ENCODE results near the gene SLC35G2.
A peak's percentile ranks its signal among the peaks of the same experiment; 100 is the strongest.
"Not testable (repeated sequence)": the region's sequence is repeated elsewhere in the genome, so short reads cannot be mapped to it uniquely, and the experiment has no call there.

Gene SLC35G2

GRCh38 chr3:136835813-136836510 lies 17.0 kb downstream of the SLC35G2 start:
- DNase-seq, result no peak

- DNase-seq, result no peak
These were observed 17.7 kb downstream of the SLC35G2 start for GRCh38 chr3:136836511-136837156.

GRCh38 chr3:136838641-136839555 lies 20.0 kb downstream of the SLC35G2 start:
- peak in 1 of 3 experiments; percentile 37 for DNase-seq

- no peak for DNase-seq
These were observed 20.6 kb downstream of the SLC35G2 start for GRCh38 chr3:136839556-136839931.

- DNase-seq, result no peak
These were observed 21.3 kb downstream of the SLC35G2 start for GRCh38 chr3:136840252-136840651.

GRCh38 chr3:136842294-136842693 lies 23.4 kb downstream of the SLC35G2 start:
- DNase-seq, result no peak

- no peak for DNase-seq
These were observed 25.8 kb downstream of the SLC35G2 start for GRCh38 chr3:136844724-136845123.

GRCh38 chr3:136852180-136852579 lies 33.3 kb downstream of the SLC35G2 start:
- no peak for DNase-seq

GRCh38 chr3:136856665-136857064 lies 37.7 kb downstream of the SLC35G2 start:
- DNase-seq, result no peak

- no peak for DNase-seq
These were observed 39.5 kb downstream of the SLC35G2 start for GRCh38 chr3:136858381-136858780.

- peak; percentile 7 to 77 (median 46) for DNase-seq
These were observed 41.6 kb downstream of the SLC35G2 start for GRCh38 chr3:136860541-136860940.

GRCh38 chr3:136861890-136862616 lies 43.1 kb downstream of the SLC35G2 start, which contains the start of gene NCK1:
TSS of gene NCK1 (plus strand) at chr3:136862208. CDS start at chr3:136928002, 65,794 bp downstream.
- peak; percentile 97 to 99 (median 98) for DNase-seq

GRCh38 chr3:136862617-136863322 lies 43.8 kb downstream of the SLC35G2 start:
- peak; percentile 37 to 83 (median 83) for DNase-seq

- DNase-seq, result no peak
These were observed 50.4 kb downstream of the SLC35G2 start for GRCh38 chr3:136869282-136869681.

GRCh38 chr3:136872258-136872657 lies 53.3 kb downstream of the SLC35G2 start:
- not testable (repeated sequence) for DNase-seq

- DNase-seq, result not testable (repeated sequence)
These were observed 60.6 kb downstream of the SLC35G2 start for GRCh38 chr3:136879510-136879909.

GRCh38 chr3:136882571-136882970 lies 63.6 kb downstream of the SLC35G2 start:
- DNase-seq, result peak; percentile 21 to 68 (median 42)

GRCh38 chr3:136883967-136884720 lies 65.2 kb downstream of the SLC35G2 start:
- peak; percentile 52 to 84 (median 54) for DNase-seq

- DNase-seq, result no peak
These were observed 66.7 kb downstream of the SLC35G2 start for GRCh38 chr3:136885357-136886213.

GRCh38 chr3:136889947-136890346 lies 71.0 kb downstream of the SLC35G2 start:
- no peak for DNase-seq
